Measurements from ENCODE around the gene LDB3. TPM values are rescaled to one million over a fixed set of nuclear protein-coding genes. Genes with fewer than 3 reads are reported as not detected.

LDB3 gene
- total RNA-seq, 2 experiments from 2014 or later: 0.07 to 0.09 TPM

DNA sequence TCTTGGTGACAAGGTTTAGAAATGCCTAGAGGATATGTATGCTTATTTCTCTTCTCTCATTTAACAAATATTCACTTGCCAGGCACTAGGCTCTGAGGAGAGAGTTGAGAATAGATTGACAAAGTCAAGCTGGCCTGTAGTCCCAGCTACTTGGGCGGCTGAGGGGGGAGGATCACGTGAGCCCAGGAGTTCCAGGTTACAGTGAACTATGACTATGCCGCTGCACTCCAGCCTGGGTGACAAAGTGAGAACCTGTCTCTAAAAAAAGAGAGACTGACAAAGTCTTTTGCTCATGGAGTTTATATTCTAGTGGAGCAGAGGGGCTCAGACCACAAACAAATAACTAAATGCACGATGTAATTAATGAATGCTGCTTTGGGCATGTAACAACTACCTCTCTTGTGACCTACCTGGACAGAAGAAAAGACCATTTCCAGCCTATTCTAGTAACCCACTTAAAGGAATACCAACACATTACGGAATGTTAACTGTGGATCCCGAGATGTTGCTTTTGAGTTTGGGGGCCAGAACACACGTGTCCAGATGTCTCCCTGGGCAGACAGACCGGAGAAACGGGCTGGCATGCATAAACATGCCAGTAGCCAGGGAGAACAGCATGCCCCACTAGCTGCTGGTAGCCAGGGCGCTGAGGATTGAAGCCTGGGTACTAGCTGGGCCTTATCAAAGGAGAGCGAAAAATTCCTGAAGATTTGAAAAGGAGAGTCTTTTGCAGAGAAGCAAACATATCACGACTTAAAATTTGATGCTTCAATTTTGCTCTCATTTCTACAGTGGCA lies 85.5 kb downstream of the LDB3 start:
- Mint-ChIP-seq H3K4me3 (no peak overlapping the region), H3K27ac (no peak overlapping the region), H3K27me3 (peaks cover 16% of the 10 kb centered on the region), H3K4me1 (ENCODE audit: low read depth) (peaks cover 33% of the 10 kb centered on the region), H3K9me3 (no peaks in the 10 kb centered on the region), H3K36me3 (ENCODE audit: low read depth) (peaks cover 3% of the 10 kb centered on the region)
- DNase-seq (no peak), ATAC-seq (no peak)
- intact Hi-C loops (cut with micrococcal nuclease): no loop called here
- TF ChIP-seq CTCF (IDR thresholded peaks at IDR 0.05): no peak
- ChIA-PET POLR2A (interaction anchor here (1.0 kb wide), 1 partner anchor 26 kb away, joined by 3 read pairs; no protein-coding TSS in a partner anchor), CTCF (interaction anchor here (1.0 kb wide), 1 partner anchor 146 kb away, joined by 4 read pairs; no protein-coding TSS in a partner anchor)

DNA sequence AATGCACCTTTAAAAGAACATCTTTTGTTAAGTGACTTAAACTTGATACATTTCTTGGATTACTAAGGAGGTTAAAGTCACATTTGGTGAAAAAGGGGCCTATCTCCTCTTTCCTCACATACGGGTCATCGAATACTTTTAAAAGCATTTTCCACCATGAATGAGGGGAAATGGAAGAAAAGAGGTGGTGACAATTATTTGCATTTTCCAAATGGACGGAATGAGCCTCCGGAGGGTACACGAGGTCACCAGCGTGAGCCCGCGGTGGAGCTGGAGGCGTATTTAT lies 87.1 kb downstream of the LDB3 start:
- Mint-ChIP-seq H3K27ac (peak overlapping the region; percentile 81), H3K4me1 (ENCODE audit: low read depth) (peaks cover 40% of the 10 kb centered on the region), H3K36me3 (ENCODE audit: low read depth) (peaks cover 3% of the 10 kb centered on the region), H3K9me3 (no peaks in the 10 kb centered on the region), H3K27me3 (peaks cover 27% of the 10 kb centered on the region), H3K4me3 (peak overlapping the region; percentile 81)
- ATAC-seq (no peak), DNase-seq (no peak)
- ChIA-PET CTCF (no interaction called here), POLR2A (interaction anchor here (0.5 to 1.3 kb wide), 3 partner anchors 9 to 81 kb away, joined by 3 to 5 read pairs (median 3); no protein-coding TSS in a partner anchor)
- no peak for TF ChIP-seq CTCF (IDR thresholded peaks at IDR 0.05)
- intact Hi-C loops (cut with micrococcal nuclease): loop anchor here (5.0 kb wide), 1 partner anchor 43 kb away; no protein-coding TSS in a partner anchor

DNA sequence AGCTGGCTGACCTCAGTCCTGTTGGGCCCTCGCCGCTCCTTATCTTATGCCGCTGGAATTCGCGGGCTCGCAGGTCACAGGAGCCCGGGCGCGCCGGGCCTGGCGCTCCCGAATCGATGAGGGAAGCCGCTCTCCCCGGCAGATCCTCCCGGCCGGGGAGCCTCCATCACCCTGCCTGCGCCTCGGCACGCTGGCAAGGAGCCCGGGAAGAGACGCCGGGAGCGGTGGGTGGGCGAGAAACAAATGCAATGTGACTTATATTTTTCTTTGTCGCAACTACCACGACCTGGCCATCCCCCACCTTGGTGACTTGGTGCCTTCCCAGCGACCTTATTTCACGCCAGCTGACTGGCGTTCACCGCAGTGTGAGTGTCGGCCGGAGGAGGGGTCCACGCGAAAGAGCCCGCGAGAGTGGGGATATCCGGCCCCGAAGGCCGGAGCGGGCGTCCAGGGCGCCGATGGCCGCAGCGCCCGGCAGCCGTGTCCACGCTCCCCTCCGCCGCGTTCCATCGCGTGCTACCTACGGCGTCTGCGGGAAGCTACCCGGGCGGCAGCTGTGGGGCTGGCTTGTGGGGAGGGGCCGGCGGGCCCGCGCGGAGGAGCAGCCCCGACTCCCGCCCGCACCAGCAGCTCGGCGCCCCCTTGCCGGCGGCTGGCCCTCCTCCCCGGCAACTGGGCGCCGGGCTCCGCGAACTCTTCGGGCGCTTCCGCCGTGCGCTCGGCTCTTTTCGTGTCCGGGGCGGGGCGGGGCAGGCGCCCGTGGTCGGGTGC lies 87.6 kb downstream of the LDB3 start:
- no peak for TF ChIP-seq CTCF (IDR thresholded peaks at IDR 0.05)
- CTCF ChIA-PET: interaction anchor here (1.6 kb wide), 1 partner anchor 145 kb away, joined by 4 read pairs; no protein-coding TSS in a partner anchor
- POLR2A ChIA-PET: interaction anchor here (0.5 to 1.4 kb wide), 6 partner anchors 8 to 81 kb away, joined by 3 to 5 read pairs (median 3); no protein-coding TSS in a partner anchor
- Mint-ChIP-seq H3K27me3 (peaks cover 27% of the 10 kb centered on the region), H3K36me3 (ENCODE audit: low read depth) (peaks cover 3% of the 10 kb centered on the region), H3K9me3 (no peaks in the 10 kb centered on the region), H3K4me1 (ENCODE audit: low read depth) (peaks cover 40% of the 10 kb centered on the region), H3K4me3 (peak overlapping the region; percentile 81), H3K27ac (peak overlapping the region; percentile 81)
- peak; percentile 97 for ATAC-seq
- intact Hi-C loops (cut with micrococcal nuclease): loop anchor here (5.0 kb wide), 1 partner anchor 44 kb away; no protein-coding TSS in a partner anchor
- DNase-seq: peak; percentile 86

- H3K4me1 Mint-ChIP-seq (ENCODE audit: low read depth): peaks cover 40% of the 10 kb centered on the region
- intact Hi-C loops (cut with micrococcal nuclease): loop anchor here (5.0 kb wide), 1 partner anchor 44 kb away; no protein-coding TSS in a partner anchor
- H3K36me3 Mint-ChIP-seq (ENCODE audit: low read depth): peaks cover 3% of the 10 kb centered on the region
- H3K4me3 Mint-ChIP-seq: peak within 1 kb of the TSS; percentile 87
- peaks cover 28% of the 10 kb centered on the region for H3K27me3 Mint-ChIP-seq
- no peaks in the 10 kb centered on the region for H3K9me3 Mint-ChIP-seq
- peak within 1 kb of the TSS; percentile 81 for H3K27ac Mint-ChIP-seq
- DNase-seq (peak; percentile 3), ATAC-seq (peak; percentile 43)
- no peak for TF ChIP-seq CTCF (IDR thresholded peaks at IDR 0.05)
- POLR2A ChIA-PET: interaction anchor here (0.6 to 1.8 kb wide), 6 partner anchors 9 to 45 kb away, joined by 3 to 6 read pairs (median 3); no protein-coding TSS in a partner anchor
- CTCF ChIA-PET: interaction anchor here (1.6 kb wide), 1 partner anchor 144 kb away, joined by 4 read pairs; no protein-coding TSS in a partner anchor
Measured at GRCh38 chr10:86756511-86757112, 88.3 kb downstream of the LDB3 start, which contains the start of gene BMPR1A. Gene BMPR1A (plus strand): TSS chr10:86756619. CDS start chr10:86876019, 119,400 bp downstream.

All from activated CD8-positive, alpha-beta T cell treated with anti-CD3 and anti-CD28 coated beads for 36 hours (primary cell).